Measurements from ENCODE around the gene MBNL1.
"Not testable (repeated sequence)": the region's sequence is repeated elsewhere in the genome, so short reads cannot be mapped to it uniquely, and the experiment has no call there.

Gene MBNL1

GRCh38 chr3:152419748-152420147, 151.0 kb downstream of the MBNL1 start:
- Histone ChIP-seq H3K4me3 (ENCODE audit: low read depth in 1 of 5, low read length in 5 of 5) (no peak overlapping the region), H3K9me3 (ENCODE audit: control insufficient read depth in 5 of 5, low read length in 5 of 5) (no peaks in the 10 kb centered on the region), H3K4me1 (ENCODE audit: control insufficient read depth in 5 of 5, insufficient read depth in 5 of 5, low read length in 5 of 5) (no peaks in the 10 kb centered on the region), H3K27ac (ENCODE audit: low read depth, low read length) (no peak overlapping the region), H3K36me3 (ENCODE audit: control insufficient read depth in 5 of 5, insufficient read depth in 5 of 5, low read length in 5 of 5) (peaks cover 25 to 48% (median 38%) of the 10 kb centered on the region in 5 donors), H3K27me3 (ENCODE audit: control insufficient read depth in 5 of 5, insufficient read depth in 4 of 5, low read length in 5 of 5) (no peaks in the 10 kb centered on the region), H3K9ac (ENCODE audit: low read length in 5 of 5) (no peak overlapping the region)

GRCh38 chr3:152421162-152421561, 152.4 kb downstream of the MBNL1 start:
- Histone ChIP-seq H3K36me3 (ENCODE audit: control insufficient read depth in 5 of 5, insufficient read depth in 5 of 5, low read length in 5 of 5) (peaks cover 14 to 35% (median 32%) of the 10 kb centered on the region in 5 donors), H3K9me3 (ENCODE audit: control insufficient read depth in 5 of 5, low read length in 5 of 5) (no peaks in the 10 kb centered on the region), H3K4me3 (ENCODE audit: low read depth in 1 of 5, low read length in 5 of 5) (no peak overlapping the region), H3K9ac (ENCODE audit: low read length in 5 of 5) (no peak overlapping the region), H3K27ac (ENCODE audit: low read depth, low read length) (no peak overlapping the region), H3K27me3 (ENCODE audit: control insufficient read depth in 5 of 5, insufficient read depth in 4 of 5, low read length in 5 of 5) (no peaks in the 10 kb centered on the region), H3K4me1 (ENCODE audit: control insufficient read depth in 5 of 5, insufficient read depth in 5 of 5, low read length in 5 of 5) (no peaks in the 10 kb centered on the region)

DNA sequence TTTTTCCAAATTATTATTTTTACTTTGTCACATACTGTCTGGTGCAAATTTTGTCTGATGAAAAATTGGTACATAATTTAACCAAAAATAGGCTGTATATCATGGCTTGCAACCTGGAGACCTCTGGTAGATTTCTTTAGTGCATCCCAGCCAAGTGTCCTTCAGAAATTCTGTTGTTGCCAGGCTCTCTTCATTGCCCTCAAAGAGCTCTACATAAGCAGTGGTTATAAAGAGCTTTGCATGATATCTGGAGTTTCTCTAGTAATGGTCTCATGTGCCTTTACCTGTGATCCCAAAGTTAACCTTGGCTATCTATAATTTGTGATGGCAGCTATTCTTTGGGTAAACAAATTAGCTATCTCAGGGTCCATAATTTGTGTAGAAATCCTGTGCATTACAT, 157.7 kb downstream of the MBNL1 start:
- H3K27me3 ChIP-seq (ENCODE audit: control insufficient read depth in 5 of 5, insufficient read depth in 4 of 5, low read length in 5 of 5), result no peaks in the 10 kb centered on the region
- no peak overlapping the region for H3K9ac ChIP-seq (ENCODE audit: low read length in 5 of 5)
- H3K27ac ChIP-seq (ENCODE audit: low read depth, low read length), result peak overlapping the region; percentile 45
- no peaks in the 10 kb centered on the region for H3K9me3 ChIP-seq (ENCODE audit: control insufficient read depth in 5 of 5, low read length in 5 of 5)
- peaks cover 0 to 3% (median 2%) of the 10 kb centered on the region in 5 donors for H3K36me3 ChIP-seq (ENCODE audit: control insufficient read depth in 5 of 5, insufficient read depth in 5 of 5, low read length in 5 of 5)
- H3K4me3 ChIP-seq (ENCODE audit: low read depth in 1 of 5, low read length in 5 of 5), result no peak overlapping the region
- H3K4me1 ChIP-seq (ENCODE audit: control insufficient read depth in 5 of 5, insufficient read depth in 5 of 5, low read length in 5 of 5), result peaks cover 0 to 11% (median 0%) of the 10 kb centered on the region in 5 donors

GRCh38 chr3:152428577-152428976, 159.8 kb downstream of the MBNL1 start:
- Histone ChIP-seq H3K9ac (ENCODE audit: low read length in 5 of 5) (no peak overlapping the region), H3K27me3 (ENCODE audit: control insufficient read depth in 5 of 5, insufficient read depth in 4 of 5, low read length in 5 of 5) (no peaks in the 10 kb centered on the region), H3K4me1 (ENCODE audit: control insufficient read depth in 5 of 5, insufficient read depth in 5 of 5, low read length in 5 of 5) (peaks cover 0 to 11% (median 0%) of the 10 kb centered on the region in 5 donors), H3K4me3 (ENCODE audit: low read depth in 1 of 5, low read length in 5 of 5) (no peak overlapping the region), H3K27ac (ENCODE audit: low read depth, low read length) (no peak overlapping the region), H3K9me3 (ENCODE audit: control insufficient read depth in 5 of 5, low read length in 5 of 5) (no peaks in the 10 kb centered on the region), H3K36me3 (ENCODE audit: control insufficient read depth in 5 of 5, insufficient read depth in 5 of 5, low read length in 5 of 5) (peaks cover 7 to 13% (median 9%) of the 10 kb centered on the region in 5 donors)

GRCh38 chr3:152430223-152431002, 161.7 kb downstream of the MBNL1 start:
- H3K4me1 ChIP-seq (ENCODE audit: control insufficient read depth in 5 of 5, insufficient read depth in 5 of 5, low read length in 5 of 5), result peaks cover 0 to 11% (median under 1%) of the 10 kb centered on the region in 5 donors
- peaks cover 14 to 24% (median 15%) of the 10 kb centered on the region in 5 donors for H3K36me3 ChIP-seq (ENCODE audit: control insufficient read depth in 5 of 5, insufficient read depth in 5 of 5, low read length in 5 of 5)
- H3K9me3 ChIP-seq (ENCODE audit: control insufficient read depth in 5 of 5, low read length in 5 of 5), result peaks cover 0 to 7% (median 0%) of the 10 kb centered on the region in 5 donors
- no peak overlapping the region for H3K4me3 ChIP-seq (ENCODE audit: low read depth in 1 of 5, low read length in 5 of 5)
- no peaks in the 10 kb centered on the region for H3K27me3 ChIP-seq (ENCODE audit: control insufficient read depth in 5 of 5, insufficient read depth in 4 of 5, low read length in 5 of 5)
- H3K27ac ChIP-seq (ENCODE audit: low read depth, low read length), result peak overlapping the region; percentile 12
- H3K9ac ChIP-seq (ENCODE audit: low read length in 5 of 5), result no peak overlapping the region

- H3K4me3 ChIP-seq (ENCODE audit: low read depth in 1 of 5, low read length in 5 of 5), result no peak overlapping the region
- peaks cover 0 to 25% (median 19%) of the 10 kb centered on the region in 5 donors for H3K4me1 ChIP-seq (ENCODE audit: control insufficient read depth in 5 of 5, insufficient read depth in 5 of 5, low read length in 5 of 5)
- H3K36me3 ChIP-seq (ENCODE audit: control insufficient read depth in 5 of 5, insufficient read depth in 5 of 5, low read length in 5 of 5), result peaks cover 13 to 23% (median 14%) of the 10 kb centered on the region in 5 donors
- no peak overlapping the region for H3K9ac ChIP-seq (ENCODE audit: low read length in 5 of 5)
- H3K9me3 ChIP-seq (ENCODE audit: control insufficient read depth in 5 of 5, low read length in 5 of 5), result peaks cover 0 to 7% (median 0%) of the 10 kb centered on the region in 5 donors
- H3K27me3 ChIP-seq (ENCODE audit: control insufficient read depth in 5 of 5, insufficient read depth in 4 of 5, low read length in 5 of 5), result no peaks in the 10 kb centered on the region
- H3K27ac ChIP-seq (ENCODE audit: low read depth, low read length), result no peak overlapping the region
Measured at GRCh38 chr3:152434142-152434541, 165.4 kb downstream of the MBNL1 start.

GRCh38 chr3:152435210-152435609, 166.5 kb downstream of the MBNL1 start:
- H3K27ac ChIP-seq (ENCODE audit: low read depth, low read length), result not testable (repeated sequence)
- H3K4me1 ChIP-seq (ENCODE audit: control insufficient read depth in 5 of 5, insufficient read depth in 5 of 5, low read length in 5 of 5), result peaks cover 0 to 25% (median 19%) of the 10 kb centered on the region in 5 donors

GRCh38 chr3:152436707-152437590, 168.2 kb downstream of the MBNL1 start:
- Histone ChIP-seq H3K4me3 (ENCODE audit: low read depth in 1 of 5, low read length in 5 of 5) (no peak overlapping the region), H3K27ac (ENCODE audit: low read depth, low read length) (peak overlapping the region; percentile 26), H3K36me3 (ENCODE audit: control insufficient read depth in 5 of 5, insufficient read depth in 5 of 5, low read length in 5 of 5) (peaks cover 13 to 20% (median 14%) of the 10 kb centered on the region in 5 donors), H3K9ac (ENCODE audit: low read length in 5 of 5) (peak overlapping the region in 2 of 5 donors; percentile 4 to 20), H3K4me1 (ENCODE audit: control insufficient read depth in 5 of 5, insufficient read depth in 5 of 5, low read length in 5 of 5) (peaks cover 0 to 20% (median 18%) of the 10 kb centered on the region in 5 donors), H3K27me3 (ENCODE audit: control insufficient read depth in 5 of 5, insufficient read depth in 4 of 5, low read length in 5 of 5) (no peaks in the 10 kb centered on the region), H3K9me3 (ENCODE audit: control insufficient read depth in 5 of 5, low read length in 5 of 5) (peaks cover 0 to 7% (median 0%) of the 10 kb centered on the region in 5 donors)

More at GRCh38 chr3:152435210-152435609, 166.5 kb downstream of the MBNL1 start:
- H3K36me3 ChIP-seq (ENCODE audit: control insufficient read depth in 5 of 5, insufficient read depth in 5 of 5, low read length in 5 of 5), result peaks cover 13 to 21% (median 14%) of the 10 kb centered on the region in 5 donors
- H3K27me3 ChIP-seq (ENCODE audit: control insufficient read depth in 5 of 5, insufficient read depth in 4 of 5, low read length in 5 of 5); H3K4me3 ChIP-seq (ENCODE audit: low read depth in 1 of 5, low read length in 5 of 5); H3K9ac ChIP-seq (ENCODE audit: low read length in 5 of 5); H3K9me3 ChIP-seq (ENCODE audit: control insufficient read depth in 5 of 5, low read length in 5 of 5): not testable (repeated sequence)

GRCh38 chr3:152438181-152438580, 169.5 kb downstream of the MBNL1 start:
- Histone ChIP-seq H3K27ac (ENCODE audit: low read depth, low read length) (no peak overlapping the region), H3K9me3 (ENCODE audit: control insufficient read depth in 5 of 5, low read length in 5 of 5) (peaks cover 0 to 7% (median 0%) of the 10 kb centered on the region in 5 donors), H3K4me1 (ENCODE audit: control insufficient read depth in 5 of 5, insufficient read depth in 5 of 5, low read length in 5 of 5) (peaks cover under 1 to 26% (median 22%) of the 10 kb centered on the region in 5 donors), H3K9ac (ENCODE audit: low read length in 5 of 5) (no peak overlapping the region), H3K36me3 (ENCODE audit: control insufficient read depth in 5 of 5, insufficient read depth in 5 of 5, low read length in 5 of 5) (peaks cover 6 to 11% (median 7%) of the 10 kb centered on the region in 5 donors), H3K27me3 (ENCODE audit: control insufficient read depth in 5 of 5, insufficient read depth in 4 of 5, low read length in 5 of 5) (no peaks in the 10 kb centered on the region), H3K4me3 (ENCODE audit: low read depth in 1 of 5, low read length in 5 of 5) (no peak overlapping the region)

Measured in subcutaneous abdominal adipose tissue (tissue), 5 donors.